ENCODE results near the gene GALNS.

DNA sequence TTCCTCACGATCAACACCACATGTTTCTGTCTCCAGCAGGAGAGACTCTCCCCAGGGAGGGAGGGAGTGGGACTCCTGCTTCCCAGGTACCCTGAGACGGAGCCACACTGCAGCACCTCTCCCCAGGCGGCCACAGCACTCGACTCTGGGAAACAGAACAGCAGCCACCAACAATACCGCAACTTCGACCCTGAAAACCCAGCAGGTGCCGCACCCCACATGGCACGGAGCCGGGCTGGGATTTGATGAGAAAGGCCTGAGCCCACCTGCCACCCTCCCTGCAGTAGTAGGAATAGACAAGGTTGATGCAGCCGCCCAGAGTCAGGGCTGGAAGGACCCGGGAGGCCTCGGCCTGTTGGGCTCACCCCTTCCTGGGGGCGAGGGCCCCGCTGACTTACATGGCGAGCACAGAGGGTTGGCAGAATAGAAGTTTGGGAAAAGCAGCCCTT is 14.4 kb downstream of the GALNS start:
- no peak for TF ChIP-seq POLR2A (IDR thresholded peaks at IDR 0.05)
- TF ChIP-seq, protein P1, sequence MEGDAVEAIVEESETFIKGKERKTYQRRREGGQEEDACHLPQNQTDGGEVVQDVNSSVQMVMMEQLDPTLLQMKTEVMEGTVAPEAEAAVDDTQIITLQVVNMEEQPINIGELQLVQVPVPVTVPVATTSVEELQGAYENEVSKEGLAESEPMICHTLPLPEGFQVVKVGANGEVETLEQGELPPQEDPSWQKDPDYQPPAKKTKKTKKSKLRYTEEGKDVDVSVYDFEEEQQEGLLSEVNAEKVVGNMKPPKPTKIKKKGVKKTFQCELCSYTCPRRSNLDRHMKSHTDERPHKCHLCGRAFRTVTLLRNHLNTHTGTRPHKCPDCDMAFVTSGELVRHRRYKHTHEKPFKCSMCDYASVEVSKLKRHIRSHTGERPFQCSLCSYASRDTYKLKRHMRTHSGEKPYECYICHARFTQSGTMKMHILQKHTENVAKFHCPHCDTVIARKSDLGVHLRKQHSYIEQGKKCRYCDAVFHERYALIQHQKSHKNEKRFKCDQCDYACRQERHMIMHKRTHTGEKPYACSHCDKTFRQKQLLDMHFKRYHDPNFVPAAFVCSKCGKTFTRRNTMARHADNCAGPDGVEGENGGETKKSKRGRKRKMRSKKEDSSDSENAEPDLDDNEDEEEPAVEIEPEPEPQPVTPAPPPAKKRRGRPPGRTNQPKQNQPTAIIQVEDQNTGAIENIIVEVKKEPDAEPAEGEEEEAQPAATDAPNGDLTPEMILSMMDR (IDR thresholded peaks at IDR 0.05) = no peak

Data from heart left ventricle (tissue), 13 donors.